Fibroblast of the aortic adventitia (primary cell): Measurements from ENCODE around the gene PCNX2. TPM values are rescaled to one million over a fixed set of nuclear protein-coding genes. Genes with fewer than 3 reads are reported as not detected.

Experiments used
- DNase-seq: peaks from one replicate; pipeline ENCODE4 v3.0.0-alpha.2; 2010; ENCODE audit warnings: low read depth
- H3K4me3 ChIP-seq: 2 replicates; pipeline ENCODE4 v1.5.1; 2011; ENCODE audit warnings: low read depth, mild to moderate bottlenecking, control low read depth, low read length, moderate library complexity
- total RNA-seq: library from RNA; depleted of rRNA; stranded (reverse); fragments of >200 nt; gene quantifications from 2 replicates; pipeline ENCODE4 v1.2.3, GENCODE V29; 2012; ENCODE audit warnings: low replicate concordance
- TF ChIP-seq, protein P1 (sequence below): IDR thresholded peaks from 2 replicates; pipeline ENCODE4 v1.5.1; 2011; ENCODE audit warnings: mild to moderate bottlenecking, low read length, control low read depth, inconsistent platforms; ENCODE audit not compliant: insufficient read depth

Gene PCNX2
- total RNA-seq, 1 donor, result 70.7 TPM

DNA sequence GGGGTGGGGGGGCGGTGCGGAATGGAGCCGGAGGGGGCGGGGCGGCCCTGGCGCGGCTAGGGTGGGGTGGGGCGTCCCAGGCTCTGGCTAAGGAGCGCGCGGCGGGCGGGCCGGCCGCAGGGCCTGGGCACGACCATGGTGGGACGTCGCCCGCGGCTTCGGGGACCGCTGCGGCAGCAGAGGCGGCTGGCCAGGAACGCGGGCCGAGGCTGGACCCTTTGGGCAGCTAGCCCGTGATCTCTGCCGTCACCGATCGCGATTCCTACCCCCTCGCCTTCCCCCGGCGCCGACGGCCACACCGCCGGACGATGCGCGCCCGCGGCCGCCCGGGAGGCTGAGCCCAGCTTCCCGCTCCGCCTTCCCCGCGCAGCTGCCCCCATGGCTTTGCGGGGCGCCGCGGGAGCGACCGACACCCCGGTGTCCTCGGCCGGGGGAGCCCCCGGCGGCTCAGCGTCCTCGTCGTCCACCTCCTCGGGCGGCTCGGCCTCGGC is 32.2 kb upstream of the PCNX2 start, which contains the start of gene MAP3K21:
TSS of gene MAP3K21 (plus strand) at position 74 of the 491 bp plus-strand sequence. CDS start at position 379, 305 bp downstream.
- TF ChIP-seq, protein P1, sequence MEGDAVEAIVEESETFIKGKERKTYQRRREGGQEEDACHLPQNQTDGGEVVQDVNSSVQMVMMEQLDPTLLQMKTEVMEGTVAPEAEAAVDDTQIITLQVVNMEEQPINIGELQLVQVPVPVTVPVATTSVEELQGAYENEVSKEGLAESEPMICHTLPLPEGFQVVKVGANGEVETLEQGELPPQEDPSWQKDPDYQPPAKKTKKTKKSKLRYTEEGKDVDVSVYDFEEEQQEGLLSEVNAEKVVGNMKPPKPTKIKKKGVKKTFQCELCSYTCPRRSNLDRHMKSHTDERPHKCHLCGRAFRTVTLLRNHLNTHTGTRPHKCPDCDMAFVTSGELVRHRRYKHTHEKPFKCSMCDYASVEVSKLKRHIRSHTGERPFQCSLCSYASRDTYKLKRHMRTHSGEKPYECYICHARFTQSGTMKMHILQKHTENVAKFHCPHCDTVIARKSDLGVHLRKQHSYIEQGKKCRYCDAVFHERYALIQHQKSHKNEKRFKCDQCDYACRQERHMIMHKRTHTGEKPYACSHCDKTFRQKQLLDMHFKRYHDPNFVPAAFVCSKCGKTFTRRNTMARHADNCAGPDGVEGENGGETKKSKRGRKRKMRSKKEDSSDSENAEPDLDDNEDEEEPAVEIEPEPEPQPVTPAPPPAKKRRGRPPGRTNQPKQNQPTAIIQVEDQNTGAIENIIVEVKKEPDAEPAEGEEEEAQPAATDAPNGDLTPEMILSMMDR, result no peak
- no peak for DNase-seq
- peak within 1 kb of the TSS; percentile 60 for H3K4me3 ChIP-seq

DNA sequence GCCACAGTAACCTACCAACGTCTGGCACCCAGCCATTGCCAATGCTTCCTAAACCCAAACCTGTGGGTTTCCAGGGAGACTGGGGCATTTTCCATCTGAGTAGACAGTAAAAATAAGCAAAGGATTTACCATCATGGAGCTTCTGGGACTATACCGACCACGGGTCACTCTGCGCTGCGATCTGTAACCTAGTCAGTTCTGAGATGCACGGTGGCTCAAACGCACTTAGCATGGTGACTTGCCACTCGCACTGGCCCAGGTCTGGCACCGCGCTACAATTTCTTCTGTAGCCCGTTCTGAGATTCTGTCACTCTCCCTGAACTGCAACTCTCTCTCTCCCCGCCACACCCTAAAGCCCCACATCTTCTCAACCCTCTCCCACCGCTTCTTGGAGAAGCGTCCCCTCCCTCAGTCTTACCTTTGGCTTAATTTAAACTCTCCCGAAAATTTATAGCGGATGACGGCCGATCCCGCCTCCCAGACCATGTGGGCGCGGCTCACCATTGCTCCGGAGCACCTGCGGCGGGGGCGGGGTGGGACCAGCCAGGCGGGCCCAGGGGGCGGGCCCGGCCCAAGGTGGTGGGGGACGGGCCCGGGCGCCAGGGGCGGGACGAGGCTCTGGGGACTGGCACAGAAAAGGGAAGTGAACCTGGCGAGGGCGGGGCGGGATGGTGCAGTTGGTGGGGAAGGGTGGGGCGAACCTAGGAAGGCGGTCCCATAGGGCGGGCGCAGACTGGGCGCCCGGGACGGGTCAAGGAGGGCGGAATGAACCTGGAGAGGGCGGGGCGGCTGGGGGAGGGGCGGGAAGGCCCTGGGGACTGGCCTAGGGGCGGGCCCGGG is 31.5 kb upstream of the PCNX2 start:
- TF ChIP-seq, protein P1, result no peak
- H3K4me3 ChIP-seq, result no peak overlapping the region
- DNase-seq, result no peak

DNA sequence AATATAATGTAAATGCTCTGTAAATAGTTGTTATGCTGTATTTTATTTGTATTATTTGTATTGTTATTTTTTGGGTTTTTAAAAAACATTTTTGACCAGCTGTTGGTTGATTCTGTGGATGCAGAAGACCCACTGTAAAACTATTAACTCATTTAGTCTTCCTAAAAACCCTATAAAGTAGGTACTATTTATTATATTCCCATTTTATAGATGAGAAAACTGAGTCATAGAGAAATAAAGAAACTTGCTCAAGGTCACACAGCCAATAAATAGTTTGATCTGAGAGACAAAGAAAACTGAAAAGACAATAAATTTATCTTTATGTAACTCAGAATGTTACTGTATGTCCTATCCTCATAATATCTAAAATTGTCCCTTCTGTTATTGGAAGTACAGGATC is 30.8 kb upstream of the PCNX2 start:
- no peak for DNase-seq
- TF ChIP-seq, protein P1, result no peak
- no peak overlapping the region for H3K4me3 ChIP-seq

DNA sequence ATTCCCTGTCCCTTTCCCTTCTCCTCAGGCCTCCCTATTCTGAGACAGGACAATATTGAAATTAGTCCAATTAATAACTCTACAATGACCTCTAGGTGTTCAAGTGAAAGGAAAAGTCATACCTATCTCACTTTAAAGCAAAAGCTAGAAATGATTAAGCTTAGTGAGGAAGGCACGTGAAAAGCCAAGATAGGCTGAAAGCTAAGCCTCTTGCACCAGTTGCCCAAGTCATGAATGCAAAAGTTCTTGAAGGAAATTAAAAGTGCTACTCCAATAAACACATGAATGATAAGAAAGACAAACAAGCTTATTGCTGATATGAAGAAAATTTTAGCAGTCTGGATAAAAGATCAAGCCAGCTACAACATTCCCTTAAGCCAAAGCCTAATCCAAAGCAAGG is 28.2 kb upstream of the PCNX2 start:
- H3K4me3 ChIP-seq, result no peak overlapping the region
- TF ChIP-seq, protein P1, result no peak
- no peak for DNase-seq

DNA sequence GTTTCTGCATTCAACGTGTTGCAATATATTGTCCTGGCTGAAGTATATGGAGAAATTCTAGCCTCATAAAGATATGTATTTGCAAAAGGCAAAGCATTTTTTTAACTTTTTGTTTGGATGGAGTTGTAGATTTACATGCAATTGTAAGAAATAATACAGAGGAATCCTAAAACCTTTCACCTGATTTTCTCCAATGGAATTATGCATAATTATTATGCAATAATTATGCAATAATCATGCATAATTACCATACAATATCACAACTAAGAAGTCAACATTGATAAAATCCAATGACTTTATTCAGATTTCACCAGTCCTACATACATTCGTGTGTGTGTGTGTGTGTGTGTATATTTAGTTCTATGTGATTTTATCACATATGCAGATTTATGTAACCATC is 24.5 kb upstream of the PCNX2 start:
- H3K4me3 ChIP-seq, result no peak overlapping the region
- TF ChIP-seq, protein P1, result no peak
- no peak for DNase-seq

DNA sequence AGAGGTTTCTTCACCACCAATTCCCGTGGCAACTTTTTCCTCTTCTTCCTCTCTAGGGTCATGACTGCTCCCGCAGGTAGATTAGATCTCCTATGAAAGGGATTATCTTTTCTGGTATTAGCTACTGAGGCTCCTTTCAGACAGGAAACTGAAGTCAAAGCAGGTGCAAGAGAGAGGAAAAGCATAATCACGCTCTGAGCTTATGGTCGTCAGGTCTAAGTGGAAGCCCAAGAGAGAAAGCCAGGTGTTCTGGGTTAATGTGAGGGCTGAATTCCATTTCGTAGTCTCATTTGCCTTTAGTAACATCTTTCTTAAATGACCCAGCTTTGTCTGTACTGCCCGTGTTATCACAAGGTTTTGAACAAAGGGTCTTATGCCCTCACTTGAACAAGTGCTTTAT is 23.7 kb upstream of the PCNX2 start:
- TF ChIP-seq, protein P1, result no peak
- DNase-seq, result no peak
- H3K4me3 ChIP-seq, result no peak overlapping the region
